HG03439 (cell line): ENCODE data around the gene PRSS36.
"Not testable (repeated sequence)": the region's sequence is repeated elsewhere in the genome, so short reads cannot be mapped to it uniquely, and the experiment has no call there.

ENCODE experiments used
- ATAC-seq: cut with Tn5 transposase; IDR thresholded peaks from one replicate; pipeline ENCODE4 v1.9.1; 2021; ENCODE audit warnings: mild to moderate bottlenecking, moderate library complexity; ENCODE audit not compliant: unreplicated experiment

Gene PRSS36

DNA sequence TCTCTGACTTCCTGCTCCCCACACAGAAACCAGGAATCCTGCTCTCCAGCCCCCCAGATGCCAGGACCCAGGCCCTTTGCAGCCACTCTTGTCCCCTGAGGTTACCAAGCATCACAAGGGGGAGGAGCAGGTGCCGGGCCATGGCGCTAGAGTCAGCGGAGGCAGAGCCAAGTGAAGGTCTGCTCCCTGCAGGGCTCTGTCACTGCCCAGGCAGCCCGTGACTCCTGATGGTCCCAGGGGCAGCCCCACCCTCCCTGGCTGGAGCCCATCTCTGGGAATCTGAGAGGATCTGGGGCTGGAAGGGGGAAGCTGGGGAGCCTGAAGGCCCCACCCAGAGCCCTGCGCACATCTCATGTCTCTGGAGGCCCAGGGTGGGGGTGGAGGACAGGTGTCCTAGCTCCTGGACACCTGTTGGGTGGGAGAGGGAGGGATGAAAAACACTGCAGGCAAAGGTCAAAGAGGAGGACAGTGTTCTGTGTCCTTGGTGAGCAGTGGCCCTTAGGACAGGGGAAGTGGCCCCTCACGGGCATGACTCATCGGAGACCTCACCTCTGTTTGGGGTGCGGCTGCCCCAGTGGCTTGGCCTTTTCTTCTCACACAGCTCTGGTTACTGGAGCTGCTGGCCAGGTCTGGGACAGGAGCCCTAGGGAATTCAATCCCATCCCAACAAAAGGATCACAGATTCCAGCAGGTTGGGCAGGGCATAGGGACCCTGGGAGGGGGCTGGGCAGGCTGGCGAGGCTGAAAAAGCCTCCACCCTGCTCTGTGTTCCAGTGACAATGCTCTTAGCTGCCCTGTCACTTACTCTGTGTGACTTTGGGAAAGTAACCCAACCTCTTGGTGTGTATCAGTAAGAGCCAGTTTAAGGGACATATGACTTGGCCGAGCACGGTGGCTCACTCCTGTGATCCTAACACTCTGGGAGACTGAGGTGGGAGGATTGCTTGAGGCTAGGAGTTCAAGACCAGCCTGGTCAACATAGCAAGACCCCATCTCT, at the start of gene PRSS36:
Gene PRSS36, minus strand, starts transcription at position 173 of the 997 bp plus-strand sequence. Its CDS starts 31 bp downstream, at position 142.
- ATAC-seq = no peak

GRCh38 chr16:31199430-31200041, 49.7 kb upstream of the PRSS36 start:
- no peak for ATAC-seq

- no peak for ATAC-seq
These were observed 48.5 kb upstream of the PRSS36 start for GRCh38 chr16:31198207-31198882.

DNA sequence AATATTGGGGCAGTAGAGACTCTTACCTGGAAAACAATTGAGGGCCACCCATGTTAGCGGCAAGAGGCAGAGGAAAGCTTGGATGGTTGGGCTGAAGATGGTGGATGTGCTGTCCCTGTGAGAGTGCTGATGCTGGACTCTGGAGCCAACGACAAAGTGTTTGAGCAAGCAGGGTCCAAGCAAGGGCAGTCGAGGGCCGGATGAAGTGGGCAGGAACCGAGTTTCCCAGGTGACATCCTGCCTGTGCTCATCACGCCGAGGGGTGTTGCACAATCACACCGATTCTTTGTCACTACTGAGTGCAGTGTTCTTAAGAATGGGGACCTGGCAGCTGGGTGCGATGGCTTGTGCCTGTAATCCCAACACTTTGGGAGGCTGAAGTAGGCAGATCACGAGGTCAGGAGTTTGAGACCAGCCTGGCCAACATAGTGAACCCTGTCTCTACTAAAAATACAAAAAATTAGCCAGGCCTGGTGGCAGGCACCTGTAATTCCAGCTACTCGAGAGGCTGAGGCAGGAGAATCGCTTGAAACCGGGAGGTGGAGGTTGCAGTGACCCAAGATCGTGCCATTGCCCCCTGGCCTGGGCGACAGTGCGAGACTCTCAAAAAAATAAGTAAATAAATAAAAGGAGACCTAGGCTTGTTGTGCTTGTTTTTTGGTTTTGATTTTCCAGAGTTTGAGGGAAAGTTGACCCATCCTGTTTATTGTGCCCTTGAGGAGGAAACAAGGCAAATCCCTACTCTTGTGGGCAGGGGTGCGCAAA, 46.6 kb upstream of the PRSS36 start:
- no peak for ATAC-seq

- not testable (repeated sequence) for ATAC-seq
These were observed 46.0 kb upstream of the PRSS36 start for GRCh38 chr16:31195861-31196260.

- no peak for ATAC-seq
These were observed 45.0 kb upstream of the PRSS36 start for GRCh38 chr16:31194898-31195297.

DNA sequence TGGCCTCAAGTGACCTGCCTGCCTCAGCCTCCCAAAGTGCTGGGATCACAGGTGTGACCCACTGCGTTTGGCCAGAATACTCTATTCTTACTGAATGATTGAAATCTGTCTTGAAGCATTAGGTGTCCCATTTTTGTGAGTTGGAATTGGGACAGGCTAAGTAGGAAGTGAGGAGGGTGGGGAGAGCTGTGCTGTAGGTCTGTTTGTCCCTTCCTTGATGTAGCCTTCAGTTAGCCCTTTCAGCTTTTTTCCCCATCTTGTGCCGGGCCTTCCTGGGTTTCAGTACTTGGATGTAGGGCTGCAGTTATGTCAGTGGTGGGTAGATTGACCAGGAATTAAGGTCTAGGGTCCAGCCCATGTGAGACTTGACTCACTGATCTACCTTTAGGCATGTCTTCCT, 44.0 kb upstream of the PRSS36 start:
- ATAC-seq = no peak

DNA sequence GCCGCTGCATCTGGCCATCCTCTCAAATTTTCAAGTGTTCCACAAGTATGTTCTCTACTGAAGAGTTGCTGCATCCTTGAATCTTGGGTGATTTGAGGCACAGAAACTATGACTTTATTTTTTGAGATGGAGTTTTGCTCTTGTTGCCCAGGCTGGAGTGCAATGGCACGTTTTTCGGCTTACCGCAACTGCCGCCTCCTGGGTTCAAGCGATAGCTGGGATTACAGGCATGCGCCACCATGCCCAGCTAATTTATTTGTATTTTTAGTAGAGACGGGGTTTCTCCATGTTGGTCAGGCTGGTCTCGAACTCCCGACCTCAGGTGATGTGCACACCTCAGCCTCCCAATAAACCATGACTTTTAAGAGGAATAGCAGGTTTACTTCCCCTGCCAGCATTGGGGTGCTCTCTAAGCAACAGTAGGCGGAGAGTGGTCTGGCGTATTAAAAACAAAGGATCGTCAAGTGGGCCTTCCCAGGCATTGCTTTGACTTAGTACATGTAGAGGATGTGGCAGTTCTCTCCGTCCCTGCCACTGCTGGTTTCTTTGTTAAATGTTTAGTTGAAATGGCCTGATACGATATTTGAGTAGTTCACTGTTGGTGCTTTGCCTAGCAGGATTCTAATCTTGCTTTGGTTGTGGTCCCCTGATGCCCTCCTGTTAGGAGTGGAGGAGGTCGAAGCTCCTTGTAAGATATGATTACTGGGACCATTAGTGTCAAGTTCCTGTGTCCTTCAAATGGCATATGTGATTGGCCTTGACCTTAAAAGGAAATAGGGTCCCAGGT, 43.2 kb upstream of the PRSS36 start:
- ATAC-seq = no peak

DNA sequence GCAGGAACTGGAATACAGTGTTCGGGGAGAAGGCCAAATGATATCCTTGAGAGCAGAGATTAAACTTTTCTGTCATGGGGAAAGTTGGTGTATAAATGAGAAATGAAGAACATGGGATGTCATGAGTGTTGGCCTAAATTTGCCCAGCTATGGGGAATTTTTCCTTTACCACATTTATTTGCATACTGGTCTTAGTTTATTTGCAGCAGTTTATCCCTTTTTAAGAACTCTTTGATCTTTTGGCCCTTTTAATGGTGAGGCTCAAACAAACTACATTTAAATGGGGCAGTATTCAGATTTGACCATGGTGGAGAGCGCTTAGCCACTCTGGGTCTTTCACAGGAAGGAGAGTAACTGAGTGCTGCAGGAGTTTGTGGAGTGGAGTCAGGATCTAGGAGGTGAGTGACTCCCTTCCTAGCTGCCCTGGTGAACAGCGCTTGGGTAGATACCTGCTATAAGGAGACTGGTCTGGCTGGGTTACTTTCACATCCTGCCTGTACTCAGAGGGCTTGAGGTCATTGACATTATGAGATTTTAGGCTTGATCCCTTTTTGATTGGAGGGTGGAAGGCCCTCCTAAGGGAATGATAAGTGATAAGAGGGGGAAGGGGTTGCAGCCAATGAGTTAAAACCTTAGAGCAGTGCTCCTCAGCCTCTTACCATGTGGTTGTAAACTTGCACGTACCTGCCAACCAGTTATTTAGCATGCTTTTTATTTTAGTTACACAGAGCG, 42.0 kb upstream of the PRSS36 start:
- ATAC-seq = no peak

- no peak for ATAC-seq
These were observed 41.1 kb upstream of the PRSS36 start for GRCh38 chr16:31190818-31191444.

GRCh38 chr16:31190061-31190460, 40.2 kb upstream of the PRSS36 start:
- no peak for ATAC-seq

DNA sequence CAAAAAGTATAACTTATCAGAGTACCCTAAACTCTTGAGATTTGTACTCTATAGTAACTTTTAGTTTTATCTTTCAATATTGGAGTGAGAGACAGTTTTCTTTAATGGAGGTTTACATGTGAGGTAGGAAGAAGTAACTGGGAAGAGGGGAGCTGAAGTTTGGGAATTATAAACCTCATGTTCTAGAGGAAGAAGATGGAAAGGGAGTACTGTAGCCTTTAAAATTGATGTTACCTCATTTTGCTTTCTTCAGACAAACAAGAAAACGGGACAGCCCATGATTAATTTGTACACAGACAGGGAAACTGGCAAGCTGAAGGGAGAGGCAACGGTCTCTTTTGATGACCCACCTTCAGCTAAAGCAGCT, 39.5 kb upstream of the PRSS36 start:
- ATAC-seq = no peak

DNA sequence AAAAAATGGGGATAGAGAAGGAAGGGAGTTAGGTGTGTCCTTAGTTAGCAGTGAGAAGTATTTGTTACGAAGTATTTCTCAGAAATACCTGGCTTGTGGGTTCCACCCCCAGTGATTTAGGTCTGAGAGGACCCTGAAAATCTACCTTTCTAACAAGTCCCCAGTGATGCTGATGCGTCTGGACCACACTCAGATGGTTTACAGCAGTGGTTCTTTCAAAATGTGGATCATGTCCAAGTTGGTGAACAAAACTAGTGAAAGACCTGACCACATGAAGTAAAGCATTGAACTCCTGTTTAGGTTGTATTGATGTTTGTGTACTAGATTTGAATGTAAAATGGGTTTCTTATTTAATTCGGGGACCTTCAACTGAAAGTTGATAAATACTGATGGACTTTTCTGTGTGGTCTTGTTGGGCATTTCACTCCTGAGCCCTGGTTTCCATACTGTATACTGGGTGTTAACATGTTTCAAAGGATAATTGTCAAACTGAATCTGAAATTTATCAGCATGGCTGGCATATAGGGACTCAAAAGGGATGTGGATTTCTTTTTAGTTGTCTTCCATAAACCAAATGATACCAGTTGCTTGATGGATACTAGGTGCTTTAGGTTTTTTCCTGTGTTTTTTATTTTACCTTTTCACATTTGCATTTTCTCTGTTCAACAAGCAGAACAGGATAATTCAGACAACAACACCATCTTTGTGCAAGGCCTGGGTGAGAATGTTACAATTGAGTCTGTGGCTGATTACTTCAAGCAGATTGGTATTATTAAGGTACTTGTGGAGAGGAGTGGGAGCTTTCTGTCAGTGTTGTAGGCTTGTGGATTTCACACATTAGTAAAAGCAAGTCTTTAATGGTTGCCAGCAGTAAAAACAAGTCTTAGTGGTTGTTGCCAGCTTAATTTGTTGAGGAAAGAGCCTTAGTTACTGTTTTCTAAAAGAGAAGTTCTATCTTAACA, 38.9 kb upstream of the PRSS36 start:
- ATAC-seq = no peak

GRCh38 chr16:31187808-31188189, 37.9 kb upstream of the PRSS36 start:
- no peak for ATAC-seq

- no peak for ATAC-seq
These were observed 37.3 kb upstream of the PRSS36 start for GRCh38 chr16:31186930-31187807.

DNA sequence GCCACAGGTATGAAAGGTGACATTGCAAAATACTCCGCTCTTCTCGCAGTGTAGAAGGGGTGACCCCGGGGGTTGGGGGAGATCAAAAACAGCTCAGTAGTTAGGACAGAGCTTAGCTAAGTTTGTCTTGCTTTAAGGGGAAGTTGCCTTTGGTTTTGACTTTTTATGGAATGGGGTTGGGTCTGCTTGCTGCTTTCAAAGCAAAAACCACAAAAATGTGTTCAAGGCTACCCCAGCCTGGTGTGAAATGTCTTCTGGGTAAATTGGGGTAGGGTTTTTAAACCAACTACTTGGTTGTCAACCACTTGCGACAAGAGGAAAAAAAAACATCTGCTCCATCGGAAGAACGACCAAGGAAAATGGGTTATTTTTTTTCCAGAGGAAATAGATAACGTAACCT, 36.3 kb upstream of the PRSS36 start:
- no peak for ATAC-seq

DNA sequence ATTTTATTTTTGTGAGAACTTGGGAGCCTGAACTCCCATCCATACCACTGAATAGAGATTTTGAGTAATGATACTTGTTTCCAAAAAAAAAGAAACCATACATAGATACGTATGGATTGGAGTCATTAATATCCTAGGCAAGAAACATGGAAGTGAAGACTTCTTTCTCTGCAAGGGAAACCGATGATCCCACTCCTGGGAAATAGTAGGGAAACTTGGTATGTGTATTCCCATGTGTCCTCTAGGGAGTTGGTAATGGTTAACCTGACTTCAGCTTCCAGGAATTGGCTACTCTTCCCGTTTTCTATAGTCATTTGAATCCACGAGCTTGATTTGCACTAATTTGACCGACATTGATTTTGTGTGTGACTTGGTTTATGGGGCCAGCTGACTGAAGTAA, 35.5 kb upstream of the PRSS36 start:
- ATAC-seq = no peak
